Transverse colon (tissue), 3 donors: Measurements from ENCODE around the gene PREX1.

Experiments used
- POLR2A ChIP-seq: fragments of 450-650 bp; IDR thresholded peaks from one replicate; pipeline ENCODE4 v1.6.1; 2016; ENCODE audit warnings: antibody characterized with exemption, mild to moderate bottlenecking, moderate library complexity
- TF ChIP-seq, protein P1 (sequence below), 5 experiments: fragments of 200-600 bp in 3 of 5; fragments of 450-650 bp in 2 of 5; sonication (generic) in 3 of 5; IDR thresholded peaks; 1 replicate in 2 of 5; 2 replicates in 3 of 5; pipeline ENCODE4 v1.5.1; 2016 to 2017; ENCODE audit warnings: antibody characterized with exemption in 5 of 5, inconsistent platforms in 3 of 5, mild to moderate bottlenecking in 2 of 5, moderate library complexity in 1 of 5

DNA sequence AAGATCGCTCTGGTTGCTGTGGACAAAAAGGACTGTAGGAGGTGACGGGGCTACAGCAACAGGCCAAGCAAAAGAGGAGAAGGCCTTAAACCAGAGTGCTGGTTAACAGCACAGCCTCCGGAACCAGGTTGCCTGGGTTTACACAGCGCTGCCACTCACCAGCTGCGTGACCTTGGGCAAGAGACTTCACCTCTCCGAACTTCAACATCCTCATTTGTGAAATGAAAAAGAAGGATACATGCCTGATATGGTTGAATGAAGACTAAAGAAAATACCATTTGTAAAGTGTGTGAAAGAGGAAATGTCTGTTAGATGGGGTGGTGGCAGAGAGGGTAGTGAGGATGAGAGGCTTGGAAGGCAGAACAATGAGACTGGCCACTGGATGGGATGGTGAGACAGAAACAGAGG is 44.9 kb downstream of the PREX1 start:
- TF ChIP-seq, protein P1, sequence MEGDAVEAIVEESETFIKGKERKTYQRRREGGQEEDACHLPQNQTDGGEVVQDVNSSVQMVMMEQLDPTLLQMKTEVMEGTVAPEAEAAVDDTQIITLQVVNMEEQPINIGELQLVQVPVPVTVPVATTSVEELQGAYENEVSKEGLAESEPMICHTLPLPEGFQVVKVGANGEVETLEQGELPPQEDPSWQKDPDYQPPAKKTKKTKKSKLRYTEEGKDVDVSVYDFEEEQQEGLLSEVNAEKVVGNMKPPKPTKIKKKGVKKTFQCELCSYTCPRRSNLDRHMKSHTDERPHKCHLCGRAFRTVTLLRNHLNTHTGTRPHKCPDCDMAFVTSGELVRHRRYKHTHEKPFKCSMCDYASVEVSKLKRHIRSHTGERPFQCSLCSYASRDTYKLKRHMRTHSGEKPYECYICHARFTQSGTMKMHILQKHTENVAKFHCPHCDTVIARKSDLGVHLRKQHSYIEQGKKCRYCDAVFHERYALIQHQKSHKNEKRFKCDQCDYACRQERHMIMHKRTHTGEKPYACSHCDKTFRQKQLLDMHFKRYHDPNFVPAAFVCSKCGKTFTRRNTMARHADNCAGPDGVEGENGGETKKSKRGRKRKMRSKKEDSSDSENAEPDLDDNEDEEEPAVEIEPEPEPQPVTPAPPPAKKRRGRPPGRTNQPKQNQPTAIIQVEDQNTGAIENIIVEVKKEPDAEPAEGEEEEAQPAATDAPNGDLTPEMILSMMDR (IDR thresholded peaks at IDR 0.05), result no peak
- TF ChIP-seq POLR2A, result no peak
